Glutamatergic neuron (in vitro differentiated cells): ENCODE results near the gene PRPF6. TPM values are rescaled to one million over a fixed set of nuclear protein-coding genes. Genes with fewer than 3 reads are reported as not detected.

Experiments
- DNase-seq: peaks from one replicate; pipeline ENCODE4 v3.0.0; 2022
- H3K27ac Mint-ChIP-seq: one replicate; pipeline ENCODE4 v1.8.0; 2020; ENCODE audit warnings: mild to moderate bottlenecking, mixed read lengths, inconsistent platforms; ENCODE audit not compliant: unreplicated experiment
- H3K27me3 Mint-ChIP-seq: one replicate; pipeline ENCODE4 v1.8.0; 2020; ENCODE audit warnings: mild to moderate bottlenecking, moderate library complexity, mixed read lengths, inconsistent platforms; ENCODE audit not compliant: unreplicated experiment
- H3K36me3 Mint-ChIP-seq: one replicate; pipeline ENCODE4 v1.8.0; 2020; ENCODE audit warnings: mild to moderate bottlenecking, mixed read lengths, inconsistent platforms; ENCODE audit not compliant: unreplicated experiment
- H3K4me1 Mint-ChIP-seq: one replicate; pipeline ENCODE4 v1.8.0; 2020; ENCODE audit warnings: mild to moderate bottlenecking, low read depth, mixed read lengths, inconsistent platforms; ENCODE audit not compliant: unreplicated experiment
- H3K4me3 Mint-ChIP-seq: one replicate; pipeline ENCODE4 v1.8.0; 2020; ENCODE audit warnings: mild to moderate bottlenecking, mixed read lengths, inconsistent platforms; ENCODE audit not compliant: unreplicated experiment
- H3K9me3 Mint-ChIP-seq: one replicate; pipeline ENCODE4 v1.8.0; 2020; ENCODE audit warnings: mild to moderate bottlenecking, moderate library complexity, mixed read lengths, inconsistent platforms; ENCODE audit not compliant: unreplicated experiment
- CTCF ChIP-seq: fragments of 200-600 bp; sonication (generic); IDR thresholded peaks from one replicate; pipeline ENCODE4 v1.5.0; 2021; ENCODE audit not compliant: partially characterized antibody, unreplicated experiment
- total RNA-seq: library from RNA; stranded (reverse); fragmentation: NEBNext Ultra II Directional; extraction: Animal tissue kit (Norgen Biotek cat#: 25700); gene quantifications from one replicate; pipeline ENCODE4 v1.2.1, GENCODE V29; 2021; ENCODE audit not compliant: unreplicated experiment

The PRPF6 gene
- total RNA-seq, 1 donor from 2014 or later = 60.9 TPM

GRCh38 chr20:63962426-63963347, 18.2 kb upstream of the PRPF6 start:
- Mint-ChIP-seq H3K4me3 (no peak overlapping the region), H3K36me3 (no peaks in the 10 kb centered on the region), H3K9me3 (no peaks in the 10 kb centered on the region), H3K27me3 (no peaks in the 10 kb centered on the region), H3K27ac (no peak overlapping the region), H3K4me1 (no peaks in the 10 kb centered on the region)
- DNase-seq = peak; percentile 15
- no peak for TF ChIP-seq CTCF

- peak; percentile 9 for DNase-seq
- Mint-ChIP-seq H3K4me3 (no peak overlapping the region), H3K4me1 (no peaks in the 10 kb centered on the region), H3K36me3 (no peaks in the 10 kb centered on the region), H3K27me3 (no peaks in the 10 kb centered on the region), H3K9me3 (no peaks in the 10 kb centered on the region), H3K27ac (no peak overlapping the region)
- no peak for TF ChIP-seq CTCF
Measured at GRCh38 chr20:63963348-63963741, 17.6 kb upstream of the PRPF6 start.

GRCh38 chr20:63963784-63964301, 17.1 kb upstream of the PRPF6 start:
- Mint-ChIP-seq H3K4me3 (no peak overlapping the region), H3K36me3 (no peaks in the 10 kb centered on the region), H3K27ac (no peak overlapping the region), H3K4me1 (no peaks in the 10 kb centered on the region), H3K9me3 (no peaks in the 10 kb centered on the region), H3K27me3 (peaks cover under 1% of the 10 kb centered on the region)
- DNase-seq = peak; percentile 8
- TF ChIP-seq CTCF = no peak

- no peak overlapping the region for H3K4me3 Mint-ChIP-seq
- peaks cover 3% of the 10 kb centered on the region for H3K27me3 Mint-ChIP-seq
- no peaks in the 10 kb centered on the region for H3K4me1 Mint-ChIP-seq
- H3K9me3 Mint-ChIP-seq = no peaks in the 10 kb centered on the region
- H3K27ac Mint-ChIP-seq = no peak overlapping the region
- no peaks in the 10 kb centered on the region for H3K36me3 Mint-ChIP-seq
- DNase-seq = peak; percentile 12
- no peak for TF ChIP-seq CTCF
Measured at GRCh38 chr20:63964412-63964811, 16.5 kb upstream of the PRPF6 start.
